HG03558 (cell line): ENCODE measurements around the gene MCF2L2.

ENCODE experiments used
- ATAC-seq: cut with Tn5 transposase; IDR thresholded peaks from one replicate; pipeline ENCODE4 v1.9.1; 2021; ENCODE audit warnings: moderate number of reproducible peaks; ENCODE audit not compliant: unreplicated experiment; ENCODE audit errors: extremely low read depth

MCF2L2 gene

GRCh38 chr3:183222631-183223235 lies 205.7 kb downstream of the MCF2L2 start:
- no peak for ATAC-seq

GRCh38 chr3:183220828-183221227 lies 207.6 kb downstream of the MCF2L2 start:
- no peak for ATAC-seq

DNA sequence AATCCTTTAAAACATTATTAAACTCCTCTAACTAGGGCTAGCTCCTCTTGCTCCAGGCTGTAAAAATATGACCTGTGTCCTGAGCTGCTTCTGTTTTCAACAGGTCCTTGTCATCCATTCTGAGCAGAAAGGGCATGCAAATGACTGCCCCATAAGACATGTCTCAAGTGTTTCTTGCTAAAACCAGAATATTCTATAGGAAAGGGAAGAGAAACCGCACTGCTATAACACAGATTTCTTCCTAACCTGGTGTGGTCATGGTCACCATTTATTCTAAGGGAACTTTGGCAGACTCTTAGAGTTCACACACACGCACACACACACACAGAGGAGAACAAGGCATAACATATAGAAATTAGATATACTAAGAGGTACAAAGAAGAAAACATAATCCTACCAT lies 209.6 kb downstream of the MCF2L2 start:
- ATAC-seq, result no peak

GRCh38 chr3:183217548-183218332 lies 210.7 kb downstream of the MCF2L2 start:
- no peak for ATAC-seq

DNA sequence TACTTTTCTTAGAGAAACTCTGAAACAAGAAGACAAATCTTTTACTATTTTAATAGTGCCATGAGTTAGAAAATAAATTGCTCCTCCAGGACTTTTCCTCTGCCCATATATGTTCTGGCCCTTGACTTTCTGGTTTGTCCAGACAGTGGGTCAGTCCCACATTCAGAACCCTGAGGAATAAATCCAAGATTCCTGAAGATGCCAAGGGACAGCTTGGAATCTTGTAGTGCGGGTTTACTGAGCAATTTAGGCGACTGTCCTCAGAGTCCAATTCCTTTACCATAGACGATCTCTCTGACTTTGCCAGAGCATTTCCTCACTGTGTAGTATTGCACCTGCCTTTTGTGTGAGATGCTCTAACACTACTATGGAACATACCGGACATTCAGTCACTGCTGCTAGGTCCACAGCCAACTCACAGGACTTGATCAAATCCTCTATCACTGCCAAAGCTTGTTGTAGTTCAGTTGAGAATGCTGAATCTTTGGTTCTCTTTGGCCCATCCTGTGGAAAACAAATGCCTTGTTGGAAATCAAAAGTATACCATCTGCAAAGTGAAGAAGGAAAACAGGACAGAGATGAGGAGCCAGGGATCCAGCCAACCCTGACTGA lies 212.7 kb downstream of the MCF2L2 start:
- no peak for ATAC-seq

GRCh38 chr3:183214277-183214612 lies 214.2 kb downstream of the MCF2L2 start:
- no peak for ATAC-seq

GRCh38 chr3:183213415-183214276 lies 214.8 kb downstream of the MCF2L2 start:
- no peak for ATAC-seq

DNA sequence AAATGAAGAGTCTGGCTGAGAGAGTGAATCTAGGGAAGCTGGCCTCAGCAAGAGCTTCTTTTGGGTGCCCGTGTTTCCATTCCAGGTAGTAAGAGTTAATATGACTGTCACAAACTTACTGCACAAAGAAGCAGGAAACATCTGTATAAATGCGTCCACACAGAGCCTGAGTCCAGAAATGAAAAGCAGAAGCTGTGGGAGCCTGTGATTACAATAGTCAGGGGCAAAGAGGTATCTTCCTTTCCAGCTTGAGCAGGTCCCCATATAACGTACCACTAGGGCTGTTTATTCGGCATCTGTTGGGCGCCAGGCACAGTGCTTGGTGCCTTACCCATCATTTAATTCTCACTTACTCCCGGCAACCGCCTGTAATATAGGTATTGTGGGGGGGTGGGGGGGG lies 215.9 kb downstream of the MCF2L2 start:
- ATAC-seq, result no peak

- ATAC-seq, result no peak
Observed at GRCh38 chr3:183212096-183212495, 216.3 kb downstream of the MCF2L2 start.

DNA sequence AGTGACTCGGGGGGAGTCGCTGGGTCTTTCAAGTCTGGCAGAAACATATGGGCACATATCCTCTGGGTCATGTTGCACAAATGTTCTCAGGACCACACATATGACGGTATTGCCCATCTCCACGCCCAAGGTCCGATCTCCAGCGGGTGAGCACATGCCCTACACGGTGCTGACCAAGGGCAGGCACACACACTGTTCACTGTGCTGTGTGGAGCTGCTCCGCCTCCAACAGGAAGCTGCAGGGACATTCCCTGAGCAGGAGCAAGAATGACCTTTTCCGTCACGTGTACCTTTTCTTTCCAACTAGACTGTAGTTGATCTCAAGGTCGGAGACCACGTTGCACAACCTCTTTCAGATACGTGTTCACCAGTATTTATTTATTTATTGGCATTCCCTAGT lies 217.1 kb downstream of the MCF2L2 start:
- no peak for ATAC-seq

- no peak for ATAC-seq
Observed at GRCh38 chr3:183210862-183211341, 217.5 kb downstream of the MCF2L2 start.

GRCh38 chr3:183210341-183210740 lies 218.1 kb downstream of the MCF2L2 start:
- no peak for ATAC-seq

GRCh38 chr3:183208800-183209199 lies 219.6 kb downstream of the MCF2L2 start:
- no peak for ATAC-seq

- no peak for ATAC-seq
Observed at GRCh38 chr3:183208260-183208659, 220.2 kb downstream of the MCF2L2 start.

DNA sequence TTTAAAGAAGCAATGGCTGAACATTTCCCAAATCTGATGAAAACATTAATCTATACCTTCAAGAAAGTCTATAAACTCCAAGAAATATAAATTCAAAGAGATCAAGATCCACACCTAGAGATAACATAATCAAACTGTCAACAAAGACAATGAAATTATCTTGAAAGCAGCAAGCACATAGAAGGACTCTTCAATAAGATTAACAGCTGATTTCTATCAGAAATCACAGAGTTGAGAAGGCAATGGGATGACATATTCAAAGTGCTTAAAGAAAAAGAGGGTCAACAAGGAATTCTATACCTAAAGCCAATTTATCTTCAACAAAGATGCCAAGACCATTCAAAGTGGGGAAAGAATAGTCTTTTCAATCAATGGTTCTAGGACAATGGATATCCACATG lies 224.7 kb downstream of the MCF2L2 start:
- no peak for ATAC-seq

DNA sequence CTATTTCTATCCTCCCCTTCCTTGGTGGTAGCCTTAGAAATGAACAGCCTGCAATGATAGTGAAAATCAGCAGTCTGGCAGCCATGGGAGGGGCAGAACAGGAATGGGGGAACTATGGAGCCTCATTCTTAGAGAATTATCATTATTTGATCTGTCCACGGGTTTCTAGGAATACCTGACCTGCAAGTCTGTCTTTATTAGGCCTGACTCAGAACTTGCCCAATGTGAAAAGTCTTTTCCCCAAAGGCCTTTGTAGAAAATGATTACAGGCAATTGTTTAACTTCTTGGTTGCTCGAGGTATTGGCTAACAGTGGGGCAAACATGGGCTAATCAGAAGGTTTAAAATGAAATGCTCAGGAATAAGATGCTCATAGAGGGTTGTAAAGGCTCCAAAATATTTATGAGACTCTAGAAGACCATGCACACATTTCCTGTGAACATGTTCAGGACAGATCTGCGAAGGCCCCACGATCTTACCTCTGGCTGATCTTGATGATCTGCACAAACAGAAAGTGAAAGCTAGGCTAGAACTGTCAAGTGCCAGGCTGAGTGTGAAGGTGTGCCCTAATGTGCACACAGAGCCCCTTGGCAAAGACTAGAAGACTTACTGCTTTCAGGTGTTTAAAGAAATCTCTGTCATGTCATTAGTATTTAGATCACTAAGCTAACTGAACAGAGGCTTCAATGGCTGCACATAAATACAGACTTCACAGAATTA lies 226.3 kb downstream of the MCF2L2 start:
- ATAC-seq, result no peak

- ATAC-seq, result no peak
Observed at GRCh38 chr3:183198939-183199338, 229.5 kb downstream of the MCF2L2 start.

DNA sequence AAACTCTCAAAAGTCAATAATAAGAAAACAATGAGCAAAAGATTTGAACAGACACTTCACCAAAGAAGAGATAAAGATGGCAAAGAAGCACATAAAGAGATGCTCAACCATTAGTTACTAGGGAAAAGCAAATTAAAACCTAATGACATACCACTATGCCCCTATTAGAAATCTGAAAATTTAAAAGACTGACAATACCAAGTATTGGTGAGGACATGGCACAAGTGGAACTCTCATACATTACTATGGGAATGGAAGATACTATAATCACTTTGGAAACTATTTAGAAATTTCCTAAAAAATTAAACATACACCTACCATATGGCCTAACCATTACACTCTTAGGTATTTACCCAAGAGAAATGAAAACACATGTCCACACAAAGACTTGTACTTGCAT lies 230.7 kb downstream of the MCF2L2 start:
- no peak for ATAC-seq

DNA sequence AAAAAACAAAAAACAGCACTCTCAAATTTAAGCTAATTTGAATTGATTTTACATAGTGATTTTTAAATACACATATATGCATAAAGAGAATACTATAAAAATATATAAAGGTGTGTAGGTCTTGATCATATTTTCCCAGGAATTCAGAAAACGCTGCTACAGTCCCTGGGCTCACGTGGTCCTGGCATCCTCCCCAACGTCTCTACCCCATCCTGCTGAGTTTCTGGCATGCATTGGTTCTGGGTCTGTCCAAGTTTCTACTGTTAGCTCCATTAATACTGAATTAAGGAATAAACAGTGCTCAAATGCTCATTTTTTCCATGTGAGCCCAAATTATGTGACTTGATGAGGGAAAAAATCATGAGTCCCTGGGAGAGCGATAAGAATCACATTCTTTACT lies 233.2 kb downstream of the MCF2L2 start:
- ATAC-seq, result no peak
